Osteoblast (primary cell): Measurements from ENCODE around the gene MYLK4. TPM values are rescaled to one million over a fixed set of nuclear protein-coding genes. Genes with fewer than 3 reads are reported as not detected.

ENCODE experiments used
- DNase-seq: peaks from one replicate; pipeline ENCODE4 v3.0.0; 2011; ENCODE audit warnings: low spot score, mixed read lengths; ENCODE audit not compliant: insufficient read length; ENCODE audit errors: missing footprints
- H2AFZ ChIP-seq: 2 replicates; pipeline ENCODE4 v1.6.0; 2011; ENCODE audit warnings: mild to moderate bottlenecking, low read length
- H3K27ac ChIP-seq: 2 replicates; pipeline ENCODE4 v1.5.1; 2011; ENCODE audit warnings: mild to moderate bottlenecking, low read depth, low read length, moderate library complexity
- H3K27me3 ChIP-seq: 2 replicates; pipeline ENCODE4 v1.6.0; 2012; ENCODE audit warnings: mild to moderate bottlenecking, control low read depth, inconsistent platforms, low read length, moderate library complexity; ENCODE audit not compliant: insufficient read depth
- H3K36me3 ChIP-seq: 2 replicates; pipeline ENCODE4 v1.5.1; 2011; ENCODE audit warnings: mild to moderate bottlenecking, low read length, control low read depth, moderate library complexity; ENCODE audit not compliant: insufficient read depth
- H3K4me1 ChIP-seq: 2 replicates; pipeline ENCODE4 v1.5.1; 2011; ENCODE audit warnings: mild to moderate bottlenecking, low read length, control low read depth, moderate library complexity; ENCODE audit not compliant: insufficient read depth
- H3K4me2 ChIP-seq: 2 replicates; pipeline ENCODE4 v1.6.0; 2011; ENCODE audit warnings: mild to moderate bottlenecking, low read length; ENCODE audit not compliant: insufficient read depth
- H3K4me3 ChIP-seq: fragments of 200-600 bp; sonication (generic); 3 replicates; pipeline ENCODE4 v1.5.1; 2012; ENCODE audit warnings: mild to moderate bottlenecking, low read length, inconsistent platforms; ENCODE audit not compliant: insufficient read depth
- H3K79me2 ChIP-seq: 2 replicates; pipeline ENCODE4 v1.6.0; 2012; ENCODE audit warnings: mild to moderate bottlenecking, low read length, control low read depth, inconsistent platforms; ENCODE audit not compliant: insufficient read depth
- H3K9me3 ChIP-seq: 2 replicates; pipeline ENCODE4 v1.5.1; 2011; ENCODE audit warnings: low read depth, low read length, control low read depth
- H4K20me1 ChIP-seq: 2 replicates; pipeline ENCODE4 v1.6.0; 2012; ENCODE audit warnings: mild to moderate bottlenecking, low read length, control low read depth; ENCODE audit not compliant: insufficient read depth
- CTCF ChIP-seq: IDR thresholded peaks from 2 replicates; pipeline ENCODE4 v1.5.1; 2011; ENCODE audit warnings: mild to moderate bottlenecking, low read depth, low read length, moderate library complexity; ENCODE audit errors: extremely low read depth
- total RNA-seq: library from RNA; depleted of rRNA; stranded (reverse); fragments of >200 nt; gene quantifications from 2 replicates; pipeline ENCODE4 v1.2.3, GENCODE V29; 2012

MYLK4 gene
- total RNA-seq, 1 donor: 0.36 TPM

- Histone ChIP-seq H3K9me3 (no peaks in the 10 kb centered on the region), H2AFZ (peak overlapping the region; percentile 33), H3K36me3 (no peaks in the 10 kb centered on the region), H3K27me3 (no peaks in the 10 kb centered on the region), H3K4me1 (no peaks in the 10 kb centered on the region), H3K79me2 (no peaks in the 10 kb centered on the region), H3K4me2 (no peak overlapping the region), H3K4me3 (no peak overlapping the region), H4K20me1 (no peaks in the 10 kb centered on the region), H3K27ac (no peak overlapping the region)
- no peak for TF ChIP-seq CTCF
- DNase-seq: no peak
These were observed 91.9 kb downstream of the MYLK4 start for GRCh38 chr6:2658788-2659187.

DNA sequence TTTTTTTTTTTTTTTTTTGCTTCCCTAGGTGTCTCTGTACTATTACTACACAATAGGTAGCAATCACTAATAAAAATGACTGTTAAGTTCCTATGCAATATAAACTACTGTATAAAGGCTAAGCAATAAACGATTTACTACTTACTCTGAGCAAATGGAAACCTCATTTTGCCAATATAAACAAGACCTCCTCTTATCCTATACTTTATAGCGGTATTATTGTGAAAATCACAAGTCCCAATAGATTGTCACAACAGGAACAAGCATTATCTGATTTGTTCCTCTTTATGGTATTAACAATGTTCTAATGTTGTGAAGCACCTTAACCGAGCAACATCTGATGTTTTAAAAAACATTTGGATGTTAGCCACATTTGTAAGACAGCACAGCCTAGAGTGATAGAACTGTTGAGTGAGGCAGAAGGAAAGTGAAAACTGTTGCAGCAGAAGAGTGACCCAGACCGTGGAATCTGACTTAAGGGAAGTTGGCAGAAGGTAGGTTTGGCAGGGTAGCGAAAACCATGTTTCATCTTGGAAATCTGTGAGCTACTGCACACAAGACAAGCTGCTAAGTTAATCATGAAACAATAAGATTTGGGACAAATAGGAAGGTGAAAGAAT is 94.2 kb downstream of the MYLK4 start:
- no peak overlapping the region for H2AFZ ChIP-seq
- no peak for TF ChIP-seq CTCF
- no peaks in the 10 kb centered on the region for H3K4me1 ChIP-seq
- no peaks in the 10 kb centered on the region for H3K27me3 ChIP-seq
- H3K9me3 ChIP-seq: no peaks in the 10 kb centered on the region
- H3K4me2 ChIP-seq: no peak overlapping the region
- H3K36me3 ChIP-seq: no peaks in the 10 kb centered on the region
- H3K79me2 ChIP-seq: no peaks in the 10 kb centered on the region
- no peak overlapping the region for H3K4me3 ChIP-seq
- no peak for DNase-seq
- H3K27ac ChIP-seq: no peak overlapping the region
- no peaks in the 10 kb centered on the region for H4K20me1 ChIP-seq

GRCh38 chr6:2655844-2656433 is 94.8 kb downstream of the MYLK4 start:
- Histone ChIP-seq H2AFZ (no peak overlapping the region), H3K79me2 (no peaks in the 10 kb centered on the region), H3K36me3 (no peaks in the 10 kb centered on the region), H3K9me3 (no peaks in the 10 kb centered on the region), H3K27ac (no peak overlapping the region), H3K4me2 (no peak overlapping the region), H4K20me1 (no peaks in the 10 kb centered on the region), H3K27me3 (no peaks in the 10 kb centered on the region), H3K4me1 (no peaks in the 10 kb centered on the region), H3K4me3 (no peak overlapping the region)
- TF ChIP-seq CTCF: no peak
- DNase-seq: no peak

DNA sequence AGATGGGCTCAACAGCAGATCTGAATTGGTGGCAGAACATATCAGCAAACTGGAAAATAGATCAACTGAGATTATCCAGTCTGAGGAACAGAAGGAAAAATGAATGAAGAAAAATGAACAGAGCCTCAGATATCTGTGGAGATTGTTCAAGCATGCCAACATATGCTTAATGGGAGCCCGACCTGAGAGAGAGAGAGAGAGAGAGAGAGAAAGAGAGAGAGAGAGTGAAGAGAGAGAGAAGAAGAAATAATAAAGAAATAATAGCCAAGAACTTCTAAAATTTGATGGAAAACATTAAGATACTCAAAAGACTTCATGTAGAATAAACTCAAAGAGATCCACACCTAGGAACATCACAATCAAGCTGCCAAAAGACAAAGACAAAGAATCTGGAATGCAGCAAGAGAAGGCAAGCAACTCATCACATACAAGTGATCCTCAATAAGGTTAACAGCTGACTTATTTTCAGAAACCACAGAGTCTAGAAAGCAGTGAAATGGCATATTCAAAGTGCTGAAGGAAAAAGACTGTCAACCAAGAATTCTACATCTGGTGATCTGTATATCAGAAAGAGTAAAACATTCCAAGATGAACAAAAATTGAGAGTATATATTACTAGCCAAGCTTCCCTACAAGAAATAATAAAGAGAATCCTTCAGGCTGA is 97.2 kb downstream of the MYLK4 start:
- Histone ChIP-seq H3K4me3 (no peak overlapping the region), H2AFZ (no peak overlapping the region), H3K9me3 (no peaks in the 10 kb centered on the region), H3K79me2 (no peaks in the 10 kb centered on the region), H3K4me2 (no peak overlapping the region), H3K27ac (no peak overlapping the region), H3K36me3 (no peaks in the 10 kb centered on the region), H4K20me1 (no peaks in the 10 kb centered on the region), H3K27me3 (peaks cover 2% of the 10 kb centered on the region), H3K4me1 (no peaks in the 10 kb centered on the region)
- no peak for DNase-seq
- no peak for TF ChIP-seq CTCF
